Natural killer cell (primary cell): ENCODE measurements around the gene FGF3. TPM values are rescaled to one million over a fixed set of nuclear protein-coding genes. Genes with fewer than 3 reads are reported as not detected.

Experiments used
- ATAC-seq, 3 donors: fragments of 150-1000 bp in 2 of 3; fragments of 200-7000 bp in 1 of 3; cut with Tn5 transposase; 1 replicate in 1 of 3; 2 replicates in 2 of 3; pipeline ENCODE4 v1.10.0; 2021; ENCODE audit warnings: mild to moderate bottlenecking in 2 of 3, moderate library complexity in 2 of 3
- DNase-seq, 2 donors: peaks; one replicate each; pipeline versions ENCODE4 v3.0.0 to v3.0.0-alpha.2; 2013 to 2021; ENCODE audit warnings: mixed read lengths in 1 of 2
- H3K27ac ChIP-seq: one replicate; pipeline ENCODE4 v1.5.1; 2013; ENCODE audit warnings: mild to moderate bottlenecking, low read length
- H3K27me3 ChIP-seq: one replicate; pipeline ENCODE4 v1.6.1; 2013; ENCODE audit warnings: low read length; ENCODE audit not compliant: control insufficient read depth, insufficient read depth
- H3K36me3 ChIP-seq: one replicate; pipeline ENCODE4 v1.6.1; 2013; ENCODE audit warnings: low read length; ENCODE audit not compliant: control insufficient read depth, insufficient read depth
- H3K4me1 ChIP-seq: one replicate; pipeline ENCODE4 v1.6.1; 2013; ENCODE audit warnings: low read length; ENCODE audit not compliant: control insufficient read depth, insufficient read depth
- H3K4me3 ChIP-seq: one replicate; pipeline ENCODE4 v1.5.1; 2013; ENCODE audit warnings: low read length
- H3K9me3 ChIP-seq: one replicate; pipeline ENCODE4 v1.6.1; 2013; ENCODE audit warnings: low read length; ENCODE audit not compliant: control insufficient read depth, insufficient read depth
- H3K27ac Mint-ChIP-seq, 2 donors: one replicate each; pipeline ENCODE4 v1.8.0; 2022; ENCODE audit warnings: mild to moderate bottlenecking in 2 of 2, mixed read lengths in 2 of 2, moderate library complexity in 1 of 2
- H3K27me3 Mint-ChIP-seq, 2 donors: one replicate each; pipeline ENCODE4 v1.8.0; 2022; ENCODE audit warnings: low read depth in 2 of 2, mixed read lengths in 2 of 2
- H3K36me3 Mint-ChIP-seq: one replicate; pipeline ENCODE4 v1.8.0; 2022; ENCODE audit warnings: mixed read lengths
- H3K4me1 Mint-ChIP-seq, 2 donors: one replicate each; pipeline ENCODE4 v1.8.0; 2022; ENCODE audit warnings: mixed read lengths in 2 of 2
- H3K4me3 Mint-ChIP-seq: one replicate; pipeline ENCODE4 v1.8.0; 2022; ENCODE audit warnings: mild to moderate bottlenecking, moderate library complexity, mixed read lengths
- H3K9me3 Mint-ChIP-seq, 2 donors: one replicate each; pipeline ENCODE4 v1.8.0; 2022; ENCODE audit warnings: mixed read lengths in 2 of 2
- CTCF ChIP-seq: fragments of 200-600 bp; IDR thresholded peaks from one replicate; pipeline ENCODE4 v1.8.0; 2022; ENCODE audit warnings: antibody characterized with exemption
- WGBS: methylation state at CpG from one replicate; pipeline ENCODE4 v1.1.7; 2013; ENCODE audit warnings: missing lambda C conversion rate; ENCODE audit not compliant: insufficient coverage; 5-methylcytosine and 5-hydroxymethylcytosine counted together
- intact Hi-C: fragments of 100-400 bp; cut with micrococcal nuclease; formaldehyde crosslinking; loops from one replicate; pipeline ENCODE4 v1.14.2; 2022
- total RNA-seq, 4 donors: library from RNA; stranded (reverse); fragments of 120-200 nt in 1 of 4; gene quantifications; one replicate each; pipeline versions ENCODE4 v1.2.3 to v1.2.4, GENCODE V29; 2013 to 2022

Gene FGF3
- total RNA-seq, 3 donors from 2014 or later (not counting 1 experiment from before 2014, with no cell fraction given): not detected

GRCh38 chr11:69804769-69805508, 14.3 kb downstream of the FGF3 start:
- H3K27me3 ChIP-seq: no peaks in the 10 kb centered on the region
- no peak overlapping the region for H3K27ac ChIP-seq
- H3K9me3 ChIP-seq: no peaks in the 10 kb centered on the region
- H3K4me1 ChIP-seq: no peaks in the 10 kb centered on the region
- no peaks in the 10 kb centered on the region for H3K9me3 Mint-ChIP-seq
- intact Hi-C loops: no loop called here
- H3K4me1 Mint-ChIP-seq: no peaks in the 10 kb centered on the region
- no peak overlapping the region for H3K27ac Mint-ChIP-seq
- H3K4me3 Mint-ChIP-seq: no peak overlapping the region
- 76% methylated on average over 19 of the region's 19 CpGs for WGBS
- no peaks in the 10 kb centered on the region for H3K36me3 Mint-ChIP-seq
- ATAC-seq (no peak), DNase-seq (no peak)
- H3K36me3 ChIP-seq: no peaks in the 10 kb centered on the region
- peaks cover 0 to 3% of the 10 kb centered on the region in 2 donors for H3K27me3 Mint-ChIP-seq
- TF ChIP-seq CTCF: no peak
- H3K4me3 ChIP-seq: no peak overlapping the region

- no peaks in the 10 kb centered on the region for H3K9me3 ChIP-seq
- ATAC-seq: no peak
- no peak overlapping the region for H3K4me3 ChIP-seq
- Mint-ChIP-seq H3K4me3 (no peak overlapping the region), H3K27me3 (no peaks in the 10 kb centered on the region), H3K4me1 (no peaks in the 10 kb centered on the region), H3K9me3 (no peaks in the 10 kb centered on the region), H3K27ac (no peak overlapping the region), H3K36me3 (no peaks in the 10 kb centered on the region)
- no peak for TF ChIP-seq CTCF
- no peaks in the 10 kb centered on the region for H3K36me3 ChIP-seq
- intact Hi-C loops: no loop called here
- H3K27me3 ChIP-seq: no peaks in the 10 kb centered on the region
- H3K27ac ChIP-seq: no peak overlapping the region
- DNase-seq: no peak
- no peaks in the 10 kb centered on the region for H3K4me1 ChIP-seq
Measured at GRCh38 chr11:69803604-69804218, 15.5 kb downstream of the FGF3 start.

GRCh38 chr11:69803022-69803421, 16.2 kb downstream of the FGF3 start:
- WGBS: 90% methylated on average over 2 of the region's 2 CpGs

More at GRCh38 chr11:69803022-69803421, 16.2 kb downstream of the FGF3 start:
- H3K36me3 ChIP-seq: no peaks in the 10 kb centered on the region
- Mint-ChIP-seq H3K27me3 (no peaks in the 10 kb centered on the region), H3K36me3 (no peaks in the 10 kb centered on the region), H3K9me3 (no peaks in the 10 kb centered on the region), H3K27ac (no peak overlapping the region), H3K4me1 (no peaks in the 10 kb centered on the region), H3K4me3 (no peak overlapping the region)
- no peaks in the 10 kb centered on the region for H3K27me3 ChIP-seq
- H3K9me3 ChIP-seq: no peaks in the 10 kb centered on the region
- no peaks in the 10 kb centered on the region for H3K4me1 ChIP-seq
- intact Hi-C loops: no loop called here
- H3K27ac ChIP-seq: no peak overlapping the region
- ATAC-seq: no peak
- no peak for TF ChIP-seq CTCF
- no peak overlapping the region for H3K4me3 ChIP-seq
- no peak for DNase-seq
